Hepatocyte (in vitro differentiated cells): Measurements from ENCODE around the gene FAM149B1. TPM values are rescaled to one million over a fixed set of nuclear protein-coding genes. Genes with fewer than 3 reads are reported as not detected.

ENCODE experiments used
- DNase-seq: peaks from one replicate; pipeline ENCODE4 v3.0.0-alpha.2; 2016; ENCODE audit warnings: low spot score
- H2AFZ ChIP-seq: fragments of 200-600 bp; sonication (generic); 2 replicates; pipeline ENCODE4 v1.6.0; 2016; ENCODE audit warnings: antibody characterized with exemption, mild to moderate bottlenecking
- H3K27ac ChIP-seq: fragments of 200-600 bp; sonication (generic); 2 replicates; pipeline ENCODE4 v1.5.1; 2016; ENCODE audit warnings: mild to moderate bottlenecking
- H3K27me3 ChIP-seq: fragments of 200-600 bp; sonication (generic); 2 replicates; pipeline ENCODE4 v1.6.1; 2016
- H3K36me3 ChIP-seq: fragments of 200-600 bp; sonication (generic); replicated peaks from 2 replicates; pipeline ENCODE4 v1.5.1; 2016; ENCODE audit warnings: low read depth; ENCODE audit not compliant: insufficient read depth
- H3K4me1 ChIP-seq: fragments of 200-600 bp; sonication (generic); 2 replicates; pipeline ENCODE4 v1.5.1; 2016; ENCODE audit warnings: mild to moderate bottlenecking, moderate library complexity; ENCODE audit not compliant: insufficient read depth
- H3K4me2 ChIP-seq: fragments of 200-600 bp; sonication (generic); 2 replicates; pipeline ENCODE4 v1.6.0; 2016
- H3K4me3 ChIP-seq: fragments of 200-600 bp; sonication (generic); 2 replicates; pipeline ENCODE4 v1.5.1; 2016; ENCODE audit warnings: mild to moderate bottlenecking
- H3K79me2 ChIP-seq: fragments of 200-600 bp; sonication (generic); 2 replicates; pipeline ENCODE4 v1.6.0; 2017; ENCODE audit warnings: mild to moderate bottlenecking
- H3K9me2 ChIP-seq: fragments of 200-600 bp; sonication (generic); replicated peaks from 2 replicates; pipeline ENCODE4 v1.6.0; 2017; ENCODE audit warnings: mild to moderate bottlenecking; ENCODE audit not compliant: insufficient read depth
- H3K9me3 ChIP-seq: fragments of 200-600 bp; sonication (generic); 2 replicates; pipeline ENCODE4 v1.5.1; 2016; ENCODE audit warnings: low read depth, mild to moderate bottlenecking
- H4K20me1 ChIP-seq: fragments of 200-600 bp; sonication (generic); 2 replicates; pipeline ENCODE4 v1.6.0; 2016; ENCODE audit warnings: mild to moderate bottlenecking; ENCODE audit not compliant: insufficient read depth, poor library complexity, severe bottlenecking
- EZH2 ChIP-seq: fragments of 200-600 bp; sonication (generic); IDR thresholded peaks from 2 replicates; pipeline ENCODE4 v1.6.1; 2016; ENCODE audit warnings: antibody characterized with exemption, mild to moderate bottlenecking, borderline replicate concordance
- EZH2phosphoT487 ChIP-seq: fragments of 200-600 bp; sonication (generic); IDR thresholded peaks from one replicate; pipeline ENCODE4 v1.6.1; 2018; ENCODE audit warnings: antibody characterized with exemption, mild to moderate bottlenecking, low read depth, moderate library complexity; ENCODE audit not compliant: unreplicated experiment, severe bottlenecking
- WGBS: methylation state at CpG from one replicate; pipeline ENCODE4 v1.1.6; 2016; ENCODE audit warnings: low lambda C conversion rate; ENCODE audit errors: missing lambda C conversion rate; 5-methylcytosine and 5-hydroxymethylcytosine counted together
- polyA plus RNA-seq: library from polyadenylated mRNA; unstranded; fragments of >200 nt; fragmentation: Nextera tagmentation; extraction: Ambion mirVana; gene quantifications from 2 replicates; pipeline ENCODE4 v1.2.1, GENCODE V29; 2016
- total RNA-seq: library from RNA; depleted of rRNA; stranded (reverse); fragments of >200 nt; gene quantifications from 2 replicates; pipeline ENCODE4 v1.2.3, GENCODE V29; 2014
- TF ChIP-seq, protein P1 (sequence below): fragments of 200-600 bp; sonication (generic); IDR thresholded peaks from 2 replicates; pipeline ENCODE4 v1.5.1; 2016; ENCODE audit warnings: antibody characterized with exemption, mild to moderate bottlenecking; ENCODE audit not compliant: poor library complexity

Gene FAM149B1
- total and polyA plus RNA-seq, 2 experiments from 2014 or later: 9.8 to 22.7 TPM

DNA sequence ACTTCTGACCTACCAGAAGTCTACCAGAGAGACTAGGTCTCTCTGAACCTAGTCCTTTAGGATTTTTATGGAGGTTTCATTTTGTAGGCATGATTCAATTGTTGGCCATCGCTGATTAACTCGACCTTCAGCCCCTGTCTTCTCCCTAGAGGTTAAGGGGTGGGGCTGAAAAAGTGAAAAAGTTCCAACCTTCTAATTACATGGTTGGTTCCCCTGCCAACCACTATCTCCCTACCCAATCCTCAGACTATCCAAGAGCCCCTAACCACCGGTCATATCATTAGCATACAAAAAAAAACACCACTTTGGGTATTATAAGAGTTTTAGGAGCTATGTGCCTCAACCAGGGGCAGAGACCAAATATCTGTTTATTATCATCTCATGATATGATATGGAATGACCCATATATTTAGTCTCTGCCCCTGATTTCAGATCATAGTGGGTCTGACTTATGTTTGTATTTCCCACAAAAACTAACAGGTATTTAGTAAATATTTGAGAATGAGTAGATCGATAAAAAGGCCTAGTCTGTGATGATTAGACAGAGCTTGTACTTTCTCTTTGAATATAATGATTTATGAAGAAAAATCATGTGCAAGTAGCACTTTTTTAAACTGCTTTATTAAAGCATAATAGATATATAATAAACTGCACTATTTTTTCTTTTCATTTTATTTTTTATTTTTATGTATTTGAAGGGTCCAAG, 43.3 kb downstream of the FAM149B1 start:
- Histone ChIP-seq H3K9me3 (no peaks in the 10 kb centered on the region), H2AFZ (no peak overlapping the region), H4K20me1 (no peaks in the 10 kb centered on the region), H3K79me2 (no peaks in the 10 kb centered on the region), H3K27ac (no peak overlapping the region), H3K4me1 (no peaks in the 10 kb centered on the region), H3K4me2 (no peak overlapping the region), H3K9me2 (no peaks in the 10 kb centered on the region), H3K4me3 (no peak overlapping the region), H3K27me3 (no peaks in the 10 kb centered on the region), H3K36me3 (no peaks in the 10 kb centered on the region)
- WGBS: 88% methylated on average over 4 of the region's 4 CpGs
- TF ChIP-seq EZH2: no peak
- TF ChIP-seq EZH2phosphoT487: no peak
- TF ChIP-seq, protein P1, sequence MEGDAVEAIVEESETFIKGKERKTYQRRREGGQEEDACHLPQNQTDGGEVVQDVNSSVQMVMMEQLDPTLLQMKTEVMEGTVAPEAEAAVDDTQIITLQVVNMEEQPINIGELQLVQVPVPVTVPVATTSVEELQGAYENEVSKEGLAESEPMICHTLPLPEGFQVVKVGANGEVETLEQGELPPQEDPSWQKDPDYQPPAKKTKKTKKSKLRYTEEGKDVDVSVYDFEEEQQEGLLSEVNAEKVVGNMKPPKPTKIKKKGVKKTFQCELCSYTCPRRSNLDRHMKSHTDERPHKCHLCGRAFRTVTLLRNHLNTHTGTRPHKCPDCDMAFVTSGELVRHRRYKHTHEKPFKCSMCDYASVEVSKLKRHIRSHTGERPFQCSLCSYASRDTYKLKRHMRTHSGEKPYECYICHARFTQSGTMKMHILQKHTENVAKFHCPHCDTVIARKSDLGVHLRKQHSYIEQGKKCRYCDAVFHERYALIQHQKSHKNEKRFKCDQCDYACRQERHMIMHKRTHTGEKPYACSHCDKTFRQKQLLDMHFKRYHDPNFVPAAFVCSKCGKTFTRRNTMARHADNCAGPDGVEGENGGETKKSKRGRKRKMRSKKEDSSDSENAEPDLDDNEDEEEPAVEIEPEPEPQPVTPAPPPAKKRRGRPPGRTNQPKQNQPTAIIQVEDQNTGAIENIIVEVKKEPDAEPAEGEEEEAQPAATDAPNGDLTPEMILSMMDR: no peak
- no peak for DNase-seq

DNA sequence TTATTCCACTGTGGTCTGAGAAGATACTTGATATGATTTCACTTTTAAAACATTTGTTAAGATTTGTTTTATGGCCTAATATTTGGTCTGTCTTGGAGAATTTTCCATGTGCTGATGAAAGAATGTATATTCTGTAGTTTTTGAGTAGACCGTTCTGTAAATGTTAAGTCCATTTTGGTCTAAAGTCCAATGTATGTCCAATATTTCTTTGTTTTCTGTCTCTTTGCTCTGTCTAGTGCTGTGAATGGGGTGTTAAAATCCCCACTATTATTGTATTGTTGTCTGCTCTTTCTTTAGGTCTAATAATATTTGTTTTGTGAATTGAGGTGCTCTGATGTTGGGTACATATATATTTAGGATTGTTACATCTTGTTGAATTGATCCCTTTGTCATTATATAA, 47.8 kb downstream of the FAM149B1 start:
- DNase-seq: no peak
- H3K4me3 ChIP-seq: no peak overlapping the region
- H3K4me1 ChIP-seq: no peaks in the 10 kb centered on the region
- H4K20me1 ChIP-seq: no peaks in the 10 kb centered on the region
- no peak overlapping the region for H2AFZ ChIP-seq
- H3K4me2 ChIP-seq: no peak overlapping the region
- no peaks in the 10 kb centered on the region for H3K9me2 ChIP-seq
- no peaks in the 10 kb centered on the region for H3K27me3 ChIP-seq
- WGBS: 92% methylated on average over 1 of the region's 1 CpG
- no peak for TF ChIP-seq EZH2
- TF ChIP-seq, protein P1: no peak
- TF ChIP-seq EZH2phosphoT487: no peak
- no peaks in the 10 kb centered on the region for H3K79me2 ChIP-seq
- no peaks in the 10 kb centered on the region for H3K9me3 ChIP-seq
- H3K27ac ChIP-seq: no peak overlapping the region
- no peaks in the 10 kb centered on the region for H3K36me3 ChIP-seq

DNA sequence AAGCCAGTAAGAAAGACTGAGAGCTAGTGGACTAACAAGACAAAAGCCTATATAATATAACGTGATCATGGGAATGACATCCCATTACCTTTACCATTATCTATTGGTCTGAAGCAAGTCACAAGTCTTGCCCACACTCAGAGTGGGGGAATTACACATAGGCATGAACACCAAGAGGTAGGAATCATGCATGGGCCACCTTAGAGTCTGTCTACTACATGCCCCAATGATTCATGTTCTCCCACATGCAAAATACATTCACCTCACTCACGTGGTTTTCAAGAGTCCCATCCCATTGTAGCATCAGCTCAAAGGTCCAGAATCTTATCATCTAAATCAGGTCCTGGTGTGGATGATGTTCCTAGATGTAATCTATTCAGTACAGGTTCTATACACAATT, 49.7 kb downstream of the FAM149B1 start:
- Histone ChIP-seq H3K79me2 (no peaks in the 10 kb centered on the region), H3K9me2 (no peaks in the 10 kb centered on the region), H2AFZ (no peak overlapping the region), H3K36me3 (no peaks in the 10 kb centered on the region), H3K27ac (no peak overlapping the region), H3K4me2 (no peak overlapping the region), H3K9me3 (no peaks in the 10 kb centered on the region), H3K4me1 (no peaks in the 10 kb centered on the region), H4K20me1 (no peaks in the 10 kb centered on the region), H3K27me3 (no peaks in the 10 kb centered on the region), H3K4me3 (no peak overlapping the region)
- 85% methylated on average over 2 of the region's 2 CpGs for WGBS
- no peak for TF ChIP-seq EZH2
- TF ChIP-seq, protein P1: no peak
- no peak for TF ChIP-seq EZH2phosphoT487
- DNase-seq: no peak
